ENCODE data around the gene AGGF1. TPM values are rescaled to one million over a fixed set of nuclear protein-coding genes. Genes with fewer than 3 reads are reported as not detected.
A peak's percentile ranks its signal among the peaks of the same experiment; 100 is the strongest.
"Not testable (repeated sequence)": the region's sequence is repeated elsewhere in the genome, so short reads cannot be mapped to it uniquely, and the experiment has no call there.

The AGGF1 gene
- polyA plus RNA-seq, 4 donors, result 31.0 to 38.6 (median 36.8) TPM

DNA sequence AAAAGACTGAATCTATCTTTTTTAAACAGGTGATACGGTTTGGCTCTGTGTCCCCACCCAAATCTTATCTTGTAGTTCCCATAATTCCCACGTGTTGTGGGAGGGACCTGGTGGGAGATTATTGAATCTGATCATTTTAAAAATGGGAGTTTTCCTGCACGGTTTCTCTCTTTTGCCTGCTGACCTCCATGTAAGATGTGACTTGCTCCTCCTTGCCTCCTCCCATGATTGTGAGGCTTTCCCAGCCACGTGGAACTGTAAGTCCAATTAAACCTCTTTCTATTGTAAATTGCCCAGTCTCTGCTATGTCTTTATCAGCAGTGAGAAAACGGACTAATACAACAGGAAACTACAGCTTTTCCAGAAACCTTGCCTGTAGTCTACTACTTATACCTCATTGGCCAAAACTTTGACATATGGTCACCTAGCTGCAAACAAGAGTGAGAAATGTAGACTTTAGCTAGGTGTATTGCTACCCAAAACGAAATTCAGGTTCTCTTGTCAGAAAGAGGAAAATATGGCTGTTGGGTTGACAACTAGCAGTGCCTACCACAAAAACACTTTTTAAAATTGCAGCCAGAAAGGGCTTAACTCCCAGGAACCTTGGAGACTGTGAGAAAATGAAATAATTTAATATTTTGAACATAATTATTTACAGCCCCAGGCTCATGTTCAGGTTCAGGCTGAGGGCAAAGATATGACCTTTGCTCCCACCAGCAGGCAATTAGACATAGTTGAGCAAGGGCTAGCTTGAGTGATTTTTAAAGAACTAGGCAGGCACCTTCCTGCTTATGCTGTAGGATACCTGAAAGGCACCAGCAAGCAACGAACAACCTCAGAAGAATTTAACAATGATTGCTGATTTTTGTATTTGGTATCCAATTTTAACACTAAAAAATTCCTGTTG is 7.4 kb upstream of the AGGF1 start:
- DNase-seq (ENCODE audit: low read depth in 4 of 4, low spot score in 3 of 4), result peak in 1 of 4 donors; percentile 13

DNA sequence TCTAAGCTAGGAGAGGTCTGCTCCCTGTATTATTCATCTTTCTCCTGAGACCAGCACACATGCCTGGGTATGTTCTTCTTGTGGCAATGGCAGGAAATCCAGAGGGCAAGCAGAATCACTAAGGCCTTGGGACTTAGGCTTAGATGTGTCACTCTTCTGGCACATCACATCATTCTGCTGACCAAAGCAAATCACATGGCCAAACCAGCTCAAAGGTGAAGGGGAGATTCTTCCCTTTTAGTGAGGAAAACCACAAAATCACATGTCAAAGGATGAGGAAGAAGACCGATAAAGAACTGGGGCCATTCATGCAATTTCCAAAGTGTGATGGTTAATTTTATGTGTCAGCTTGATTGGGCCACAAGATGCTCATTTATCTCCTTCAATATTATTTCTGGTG is 5.7 kb upstream of the AGGF1 start:
- no peak for DNase-seq (ENCODE audit: low read depth in 4 of 4, low spot score in 3 of 4)

DNA sequence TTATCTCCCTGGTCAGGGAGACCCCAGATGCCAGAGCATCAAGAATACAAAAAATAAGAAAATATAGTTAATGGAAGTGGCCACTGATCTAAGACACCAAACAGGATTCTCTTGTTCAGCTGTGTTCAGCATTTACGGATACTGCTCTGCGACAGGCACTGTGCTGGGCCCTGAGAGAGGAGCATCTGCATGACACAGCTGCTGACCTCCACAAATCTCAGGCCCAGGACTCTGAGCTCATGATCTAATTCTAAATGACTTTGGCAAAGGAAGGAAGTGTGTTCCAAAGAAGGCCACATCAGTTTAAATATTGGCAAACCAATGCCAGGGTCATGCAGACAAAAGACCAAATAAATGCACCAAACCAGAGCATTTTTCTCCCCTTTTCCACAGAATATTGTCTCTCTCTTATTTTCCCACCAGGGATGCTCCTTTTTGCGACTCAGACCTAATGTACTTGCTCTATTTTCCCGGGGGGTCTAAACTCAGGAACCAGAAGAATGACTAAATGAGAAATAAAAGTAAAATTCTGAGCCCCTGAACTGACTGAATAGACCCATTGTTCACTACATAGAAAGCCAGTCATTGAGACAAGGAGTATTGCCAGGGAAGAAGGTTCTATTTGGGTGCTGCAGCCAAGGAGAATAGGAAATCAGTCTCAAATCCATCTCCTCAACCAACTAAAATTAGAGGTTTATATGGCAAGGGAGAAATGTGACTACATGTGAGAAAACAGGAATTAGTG is 1.4 kb upstream of the AGGF1 start:
- no peak for DNase-seq (ENCODE audit: low read depth in 4 of 4, low spot score in 3 of 4)

DNA sequence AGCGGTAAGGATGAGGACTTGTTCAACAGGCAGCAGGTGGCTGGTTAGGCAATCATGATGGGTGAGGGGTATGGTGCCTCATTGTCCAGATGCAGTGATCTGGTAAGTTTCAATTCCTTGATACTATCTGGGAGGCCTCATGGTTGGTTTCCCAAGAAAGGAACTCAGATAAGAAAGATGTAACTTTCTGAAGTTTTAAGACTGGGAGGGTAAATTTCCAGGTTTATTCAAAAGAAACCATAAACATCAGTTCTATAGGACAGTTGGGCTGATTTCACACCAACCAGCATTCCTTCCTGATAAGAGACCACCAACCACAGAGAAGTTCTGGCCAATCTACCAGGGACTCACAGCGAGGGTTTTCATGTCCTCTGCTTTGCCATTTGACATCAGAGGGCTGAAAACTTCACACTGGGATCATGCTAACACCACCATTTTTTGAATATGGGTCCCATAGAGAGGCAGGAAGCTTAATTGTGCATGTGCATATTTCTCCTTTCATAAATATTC is 773 bp upstream of the AGGF1 start:
- DNase-seq (ENCODE audit: low read depth in 4 of 4, low spot score in 3 of 4), result no peak

DNA sequence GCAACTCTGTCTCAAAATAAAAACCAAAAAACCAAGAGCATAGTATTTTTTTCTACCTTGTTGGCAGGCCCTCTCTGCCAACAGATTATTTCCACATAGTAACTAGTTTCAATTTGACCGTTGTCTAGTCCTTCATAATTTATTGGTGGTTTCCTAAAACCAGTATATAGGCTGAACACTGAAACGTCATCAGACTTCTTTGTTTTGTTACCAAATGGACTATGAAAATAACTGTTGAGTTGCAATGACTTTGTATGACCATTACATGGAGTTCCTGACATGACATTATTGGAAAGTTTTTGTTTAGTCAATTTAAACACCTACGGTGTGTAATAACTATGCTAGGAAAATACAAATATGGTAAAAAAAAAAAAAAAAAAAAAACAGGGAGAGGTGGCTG is 1.7 kb downstream of the AGGF1 start:
- no peak for DNase-seq (ENCODE audit: low read depth in 4 of 4, low spot score in 3 of 4)

DNA sequence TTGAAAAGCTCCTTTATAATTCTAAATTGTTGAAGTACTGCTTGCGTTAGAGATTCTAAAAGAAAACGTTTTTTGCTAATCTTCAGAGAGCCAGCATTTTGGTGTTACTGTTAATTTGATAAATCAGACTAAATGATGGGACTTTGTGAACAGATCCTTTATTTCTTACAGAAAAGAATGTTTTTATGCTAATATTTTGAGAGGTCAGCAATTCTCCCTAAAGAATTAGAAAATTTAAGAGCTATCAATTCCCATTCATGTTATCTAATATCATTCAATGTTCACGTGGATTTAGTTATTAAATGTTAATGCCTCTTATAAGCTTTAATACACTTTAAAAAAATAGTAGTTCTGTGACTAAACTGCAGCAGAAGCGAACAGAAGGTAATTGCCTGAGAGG is 2.4 kb downstream of the AGGF1 start:
- DNase-seq (ENCODE audit: low read depth in 4 of 4, low spot score in 3 of 4), result no peak

DNA sequence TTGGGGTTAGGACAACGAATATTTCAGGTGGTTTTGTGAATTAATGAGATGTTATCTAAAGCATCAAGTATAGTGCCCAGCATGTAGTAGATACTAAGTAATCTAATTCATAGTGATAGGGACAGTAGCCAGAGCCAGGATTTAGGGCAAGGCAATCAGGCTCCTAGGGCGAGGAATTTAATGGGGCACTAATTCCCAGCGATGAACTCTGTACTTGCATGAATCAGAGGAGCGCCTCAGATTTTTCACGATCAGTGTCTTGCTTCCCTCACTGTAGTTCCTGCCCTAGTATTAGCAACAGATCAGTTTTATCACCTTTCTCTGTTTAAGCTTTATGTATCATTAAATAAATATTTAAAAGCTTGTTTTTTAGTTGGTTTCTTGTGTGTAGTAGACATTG is 3.1 kb downstream of the AGGF1 start:
- no peak for DNase-seq (ENCODE audit: low read depth in 4 of 4, low spot score in 3 of 4)

DNA sequence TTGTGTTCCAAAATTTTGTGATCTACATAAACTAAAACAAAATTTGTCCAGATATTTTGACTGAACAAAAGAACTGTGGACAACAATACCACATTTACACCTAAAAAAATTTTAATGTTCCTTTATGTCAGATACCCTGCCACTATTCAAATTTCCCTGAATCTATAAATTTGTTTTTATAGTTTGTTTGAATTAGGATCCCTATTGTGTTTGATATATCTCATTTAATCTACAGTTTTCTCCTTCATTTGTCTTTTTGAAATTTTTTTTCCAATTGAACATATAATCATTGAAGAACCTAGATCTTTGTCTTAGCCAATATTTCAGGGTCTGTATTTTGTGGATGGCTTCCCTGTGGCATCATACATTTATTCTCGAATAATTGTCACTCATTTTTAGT is 5.7 kb downstream of the AGGF1 start:
- no peak for DNase-seq (ENCODE audit: low read depth in 4 of 4, low spot score in 3 of 4)

DNA sequence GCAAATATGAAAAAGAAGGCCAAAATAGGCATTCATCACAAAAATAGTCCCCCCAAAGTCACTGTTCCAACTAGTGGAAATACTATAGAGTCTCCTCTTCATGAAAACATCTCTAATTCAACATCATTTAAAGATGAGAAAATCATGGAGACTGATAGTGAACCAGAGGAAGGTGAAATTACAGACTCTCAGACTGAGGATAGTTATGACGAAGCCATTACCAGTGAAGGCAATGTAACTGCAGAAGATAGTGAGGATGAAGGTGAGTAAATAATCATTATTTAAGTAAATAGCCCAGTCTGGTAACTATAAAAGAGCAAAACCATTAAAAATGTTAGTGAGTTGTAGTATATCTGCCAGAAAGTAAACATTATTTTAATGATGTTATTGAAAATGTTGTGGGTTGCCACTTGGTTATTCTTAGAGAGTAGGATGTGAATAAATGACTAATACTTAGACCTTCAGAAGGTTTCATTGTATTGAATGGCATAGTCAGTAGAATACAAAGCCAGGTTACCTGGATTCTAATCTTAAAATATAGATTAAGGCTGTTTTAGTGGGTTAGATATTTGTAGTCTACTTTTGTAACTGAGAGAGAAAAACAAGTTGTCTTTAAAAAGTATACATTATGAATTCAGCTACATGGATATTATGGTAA is 16.3 kb downstream of the AGGF1 start:
- no peak for DNase-seq (ENCODE audit: low read depth in 4 of 4, low spot score in 3 of 4)

DNA sequence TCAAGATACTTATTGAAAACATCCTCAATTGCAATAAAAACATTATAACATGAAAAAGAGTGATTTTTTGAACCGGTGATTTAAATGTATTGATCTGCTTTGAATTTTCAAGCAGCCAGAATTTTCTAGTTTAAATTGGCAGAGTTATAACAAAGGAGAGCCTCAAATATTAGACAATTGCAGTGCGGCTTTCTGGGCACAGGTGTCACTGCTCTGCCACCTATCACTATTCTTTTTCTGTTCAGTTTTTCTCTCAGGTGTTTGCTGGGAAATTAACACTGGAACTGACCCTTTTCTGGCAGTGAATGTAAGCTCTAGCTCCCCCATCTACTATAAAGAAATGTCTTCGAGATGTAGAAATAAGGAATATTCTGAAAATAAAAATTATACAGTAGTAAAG is 33.8 kb downstream of the AGGF1 start:
- DNase-seq (ENCODE audit: low read depth in 4 of 4, low spot score in 3 of 4), result no peak

DNA sequence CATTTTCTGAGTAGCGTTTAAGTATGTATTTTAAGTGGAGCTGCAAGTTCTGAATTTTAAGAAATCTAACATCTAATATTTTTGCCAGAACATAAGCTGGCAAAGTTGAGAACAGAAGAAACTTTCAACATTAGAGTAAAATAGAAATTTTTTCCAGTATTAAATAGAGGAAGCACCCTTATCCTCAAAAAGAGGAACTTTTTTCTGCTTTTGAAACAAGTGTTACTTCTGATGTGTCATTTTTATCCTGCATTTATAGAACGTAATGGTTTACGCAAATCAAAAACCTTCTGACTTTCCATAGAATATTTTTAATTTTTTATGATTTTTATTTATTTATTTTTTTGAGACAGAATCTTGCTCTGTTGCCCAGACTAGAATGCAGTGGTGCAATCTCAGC is 35.1 kb downstream of the AGGF1 start:
- no peak for DNase-seq (ENCODE audit: low read depth in 4 of 4, low spot score in 3 of 4)

DNA sequence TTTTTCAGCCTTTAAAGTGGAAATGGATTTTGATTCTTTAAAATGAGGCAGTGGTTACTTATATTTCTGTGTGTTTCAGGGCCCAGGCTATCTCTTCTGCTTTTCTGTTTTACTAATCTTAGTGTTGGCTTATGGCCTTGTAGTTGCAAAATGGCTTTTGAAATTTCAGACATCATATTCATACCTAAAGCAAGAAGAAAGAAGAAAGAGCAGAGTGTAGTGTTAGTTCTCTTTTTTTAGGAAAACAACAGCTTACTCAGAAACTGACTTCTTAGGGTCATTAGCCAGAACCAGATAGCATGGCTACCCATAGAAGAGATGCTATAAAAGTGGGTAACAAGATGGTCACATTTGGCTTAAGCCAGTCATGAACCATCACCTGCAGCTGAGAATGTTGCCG is 36.0 kb downstream of the AGGF1 start:
- DNase-seq (ENCODE audit: low read depth in 4 of 4, low spot score in 3 of 4), result no peak

DNA sequence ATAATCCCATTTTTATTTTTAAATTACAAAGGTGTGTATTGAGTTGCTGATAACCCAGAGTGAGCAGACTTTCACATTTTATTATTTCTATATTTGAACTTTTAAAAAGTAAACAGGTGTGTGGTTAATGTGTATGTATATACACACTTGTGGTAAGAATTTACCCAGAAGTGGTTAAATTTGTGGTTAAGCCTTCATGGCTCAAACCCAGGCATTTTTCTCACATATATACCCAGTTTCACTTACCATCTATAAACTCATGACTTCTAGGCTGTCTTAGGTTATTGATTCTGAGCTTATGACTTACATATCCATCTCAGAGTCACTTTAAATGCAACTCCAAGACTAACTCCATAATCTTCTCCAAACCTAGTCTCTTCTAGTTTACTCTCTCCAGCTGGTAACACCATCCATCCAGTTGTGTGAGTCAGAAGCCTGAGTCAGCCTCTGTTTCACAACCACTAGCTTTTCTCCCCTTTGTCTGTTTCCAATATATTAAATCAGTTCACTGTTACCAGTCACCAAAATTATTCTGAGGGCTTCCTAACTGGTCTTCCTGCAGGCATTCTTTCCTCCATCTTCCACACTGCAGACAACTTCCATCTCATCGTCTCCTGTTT is 36.7 kb downstream of the AGGF1 start:
- no peak for DNase-seq (ENCODE audit: low read depth in 4 of 4, low spot score in 3 of 4)

DNA sequence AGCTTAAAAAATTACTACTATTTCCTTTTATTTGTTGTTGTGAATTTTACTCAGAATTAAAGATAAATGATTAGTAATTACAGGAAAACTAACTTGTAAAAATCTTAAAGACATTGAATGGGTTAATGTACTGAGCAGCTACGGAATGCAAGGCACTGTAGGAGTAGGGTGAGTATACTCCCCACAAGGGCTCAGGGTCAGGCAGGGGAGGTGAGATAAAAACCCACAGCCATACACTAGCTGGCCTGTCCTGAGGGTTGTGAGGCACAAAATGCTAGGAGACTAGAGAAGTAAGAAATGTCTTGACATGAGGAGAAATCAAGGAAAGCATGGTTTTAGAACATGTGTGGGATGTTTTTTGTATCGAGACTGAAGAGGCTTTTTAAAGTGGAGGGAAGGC is 43.5 kb downstream of the AGGF1 start:
- DNase-seq (ENCODE audit: low read depth in 4 of 4, low spot score in 3 of 4), result no peak

DNA sequence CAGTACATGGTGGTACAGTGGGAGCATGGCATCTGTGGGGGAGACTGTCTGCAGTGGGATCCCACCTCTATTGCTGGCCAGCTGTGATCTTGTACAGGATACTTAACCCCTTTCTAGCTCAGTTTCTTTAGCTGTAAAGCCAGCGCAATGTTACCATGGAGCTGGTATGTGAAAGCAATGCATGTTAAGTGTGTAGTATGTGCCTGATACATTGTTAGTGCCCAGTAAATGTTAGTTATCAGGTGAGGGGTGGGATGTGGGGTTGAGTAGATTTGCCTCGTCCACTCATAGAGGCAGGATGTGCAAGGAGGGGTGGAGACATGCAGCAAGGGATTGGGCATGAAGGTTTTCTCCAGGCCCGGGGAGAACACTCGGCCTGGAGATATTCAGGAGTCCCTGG is 44.5 kb downstream of the AGGF1 start:
- no peak for DNase-seq (ENCODE audit: low read depth in 4 of 4, low spot score in 3 of 4)

DNA sequence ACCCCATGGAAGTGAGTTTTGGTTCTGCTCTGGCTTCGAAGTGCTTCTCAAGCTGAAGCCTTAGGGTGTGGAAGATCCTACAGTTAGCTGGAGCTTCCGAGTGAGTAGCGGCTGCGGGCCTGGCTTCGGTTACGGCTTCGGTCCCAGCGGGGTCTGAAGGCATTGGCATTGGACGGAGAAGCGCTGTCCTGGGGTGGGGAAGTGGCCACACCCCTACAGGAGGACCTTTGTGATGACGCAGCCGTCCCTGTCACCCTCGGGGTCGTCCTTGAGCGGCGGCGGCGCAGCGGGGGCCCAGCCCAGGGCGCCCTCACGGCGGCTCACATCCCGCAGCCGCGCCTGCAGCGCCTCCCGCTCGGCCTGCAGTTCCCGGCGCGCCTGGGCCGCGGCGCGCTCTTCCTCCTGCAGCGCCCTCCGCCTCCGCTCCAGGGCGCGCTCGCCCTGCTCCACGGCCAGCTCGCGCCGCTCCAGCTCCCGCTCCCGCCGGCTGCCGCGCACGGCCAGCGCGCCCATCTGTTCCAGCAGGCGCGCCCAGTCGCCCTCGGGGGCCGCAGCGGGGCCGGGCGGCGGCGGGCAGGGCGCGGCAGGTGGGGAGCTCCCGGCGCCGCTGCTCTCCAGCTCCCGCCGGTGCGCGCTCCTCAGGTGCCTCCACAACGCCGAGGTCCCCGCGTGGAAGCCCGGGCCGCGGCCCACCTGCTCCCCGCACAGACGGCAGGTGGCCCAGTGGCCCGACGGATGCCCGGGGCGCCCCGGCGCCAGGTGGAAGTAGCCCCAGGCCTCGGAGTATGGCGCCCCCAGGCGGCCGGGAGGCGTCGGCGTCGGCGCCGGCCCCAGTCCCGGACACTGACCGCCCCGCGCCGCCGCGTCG is 47.0 kb downstream of the AGGF1 start:
- DNase-seq (ENCODE audit: low read depth in 4 of 4, low spot score in 3 of 4), result peak; percentile 49 to 63 (median 54)

DNA sequence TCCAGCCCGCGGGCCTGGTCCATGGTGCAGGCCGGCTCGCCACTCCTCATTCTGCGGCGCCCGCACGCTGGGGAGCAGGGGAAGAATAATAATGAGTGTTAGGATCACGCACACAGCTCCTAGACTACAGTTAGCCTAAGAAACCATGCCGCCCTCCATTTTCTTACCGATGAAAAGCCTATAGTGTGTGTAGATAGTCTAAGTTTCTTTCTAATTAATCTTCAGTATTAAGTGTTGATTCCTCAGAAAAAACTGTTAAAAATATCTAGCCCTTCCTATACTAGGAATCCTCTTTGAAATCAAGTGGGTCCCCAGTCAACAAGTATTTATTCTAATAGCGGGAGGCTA is 47.6 kb downstream of the AGGF1 start:
- no peak for DNase-seq (ENCODE audit: low read depth in 4 of 4, low spot score in 3 of 4)

DNA sequence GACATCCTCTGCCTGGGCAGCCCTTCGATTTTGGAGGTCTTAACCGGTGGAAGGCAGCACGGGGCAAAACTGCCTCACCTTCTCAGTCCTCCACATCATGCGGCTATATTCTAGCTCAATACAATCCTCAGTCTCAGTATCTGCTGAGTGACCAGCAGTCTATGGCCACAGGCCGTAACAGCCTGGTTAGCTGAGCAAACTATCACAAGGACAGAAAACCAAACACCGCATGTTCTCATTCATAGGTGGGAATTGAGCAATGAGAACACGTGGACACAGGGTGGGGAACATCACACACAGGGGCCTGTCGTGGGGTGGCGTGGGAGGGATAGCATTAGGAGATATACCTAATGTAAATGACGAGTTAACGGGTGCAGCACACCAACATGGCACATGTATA is 50.3 kb downstream of the AGGF1 start:
- DNase-seq (ENCODE audit: low read depth in 4 of 4, low spot score in 3 of 4), result not testable (repeated sequence)

DNA sequence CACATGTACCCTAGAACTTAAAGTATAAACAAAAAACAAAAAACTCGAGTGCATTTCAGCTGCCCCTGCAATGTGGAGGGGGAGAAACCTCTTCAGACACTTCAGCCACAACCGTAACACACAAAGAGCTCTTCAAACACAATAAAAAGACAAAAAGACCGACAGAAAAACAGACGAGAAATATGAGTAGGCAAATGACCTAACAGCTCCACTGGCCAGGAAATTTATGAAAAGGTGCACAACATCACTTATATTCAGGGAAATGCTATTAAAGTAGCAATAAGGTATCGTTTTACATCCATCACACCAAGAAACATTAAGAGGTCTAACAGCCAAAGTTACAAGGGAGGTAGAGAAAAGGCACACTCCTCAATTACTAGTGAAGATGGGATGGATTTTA is 50.7 kb downstream of the AGGF1 start:
- DNase-seq (ENCODE audit: low read depth in 4 of 4, low spot score in 3 of 4), result no peak

DNA sequence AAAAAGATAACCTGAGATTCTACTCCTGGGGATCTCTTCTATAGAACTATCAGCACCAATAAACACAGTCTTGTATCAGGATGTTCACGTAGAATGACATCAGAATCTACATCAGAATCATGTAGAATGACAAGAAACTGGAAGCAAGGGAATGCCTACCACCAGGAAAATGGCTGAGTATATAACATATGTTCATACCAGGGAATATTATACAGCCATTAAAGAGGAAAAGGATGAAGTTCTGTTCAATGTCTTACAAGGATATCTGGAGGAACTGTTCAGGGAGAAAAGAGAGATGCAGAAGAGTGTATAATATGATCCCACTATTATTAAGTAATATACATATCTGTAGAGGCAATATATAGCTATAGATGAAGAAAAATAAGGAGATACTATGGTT is 52.1 kb downstream of the AGGF1 start:
- DNase-seq (ENCODE audit: low read depth in 4 of 4, low spot score in 3 of 4), result no peak

Measured in right renal pelvis (tissue), 4 donors.